ENCODE data around the gene RFTN1. TPM values are rescaled to one million over a fixed set of nuclear protein-coding genes. Genes with fewer than 3 reads are reported as not detected.

Gene RFTN1
- total RNA-seq, 1 experiment from 2014 or later, result 4.5 TPM

DNA sequence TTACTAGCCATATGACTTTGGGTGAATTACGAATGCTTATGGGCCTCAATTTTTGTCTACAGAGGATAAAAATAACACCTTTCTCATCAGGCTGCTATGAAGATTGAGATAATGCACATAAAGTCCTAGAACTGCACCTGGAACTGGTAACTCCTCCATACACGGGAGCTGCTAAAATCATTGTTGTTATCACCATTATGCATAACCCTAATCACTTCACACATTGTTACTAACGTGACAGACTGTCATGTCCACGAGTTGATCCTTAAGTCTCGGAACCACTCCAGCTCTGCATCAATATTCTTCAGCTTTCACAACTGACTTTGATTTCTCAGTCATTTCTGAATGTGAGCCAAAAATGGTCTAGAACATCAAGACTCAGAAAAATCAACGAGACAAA lies 64.1 kb downstream of the RFTN1 start:
- no peak overlapping the region for H3K27ac Mint-ChIP-seq (ENCODE audit: low read depth, unreplicated experiment)
- no peaks in the 10 kb centered on the region for H3K27me3 Mint-ChIP-seq (ENCODE audit: insufficient read depth, unreplicated experiment)
- CTCF ChIA-PET, result interaction anchor here (1.2 kb wide), 1 partner anchor 159 kb away, joined by 4 read pairs; no protein-coding TSS in a partner anchor
- no peaks in the 10 kb centered on the region for H3K36me3 Mint-ChIP-seq (ENCODE audit: insufficient read depth, unreplicated experiment)
- BruUV-seq (replicated peaks), result no TSS peak
- H3K4me1 Mint-ChIP-seq (ENCODE audit: insufficient read depth, unreplicated experiment), result peaks cover 6% of the 10 kb centered on the region
- no peak for DNase-seq (ENCODE audit: unreplicated experiment)
- TF ChIP-seq, protein P1, sequence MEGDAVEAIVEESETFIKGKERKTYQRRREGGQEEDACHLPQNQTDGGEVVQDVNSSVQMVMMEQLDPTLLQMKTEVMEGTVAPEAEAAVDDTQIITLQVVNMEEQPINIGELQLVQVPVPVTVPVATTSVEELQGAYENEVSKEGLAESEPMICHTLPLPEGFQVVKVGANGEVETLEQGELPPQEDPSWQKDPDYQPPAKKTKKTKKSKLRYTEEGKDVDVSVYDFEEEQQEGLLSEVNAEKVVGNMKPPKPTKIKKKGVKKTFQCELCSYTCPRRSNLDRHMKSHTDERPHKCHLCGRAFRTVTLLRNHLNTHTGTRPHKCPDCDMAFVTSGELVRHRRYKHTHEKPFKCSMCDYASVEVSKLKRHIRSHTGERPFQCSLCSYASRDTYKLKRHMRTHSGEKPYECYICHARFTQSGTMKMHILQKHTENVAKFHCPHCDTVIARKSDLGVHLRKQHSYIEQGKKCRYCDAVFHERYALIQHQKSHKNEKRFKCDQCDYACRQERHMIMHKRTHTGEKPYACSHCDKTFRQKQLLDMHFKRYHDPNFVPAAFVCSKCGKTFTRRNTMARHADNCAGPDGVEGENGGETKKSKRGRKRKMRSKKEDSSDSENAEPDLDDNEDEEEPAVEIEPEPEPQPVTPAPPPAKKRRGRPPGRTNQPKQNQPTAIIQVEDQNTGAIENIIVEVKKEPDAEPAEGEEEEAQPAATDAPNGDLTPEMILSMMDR (IDR thresholded peaks at IDR 0.05; ENCODE audit: unreplicated experiment), result no peak
- no peak overlapping the region for H3K4me3 Mint-ChIP-seq (ENCODE audit: unreplicated experiment)
- H3K9me3 Mint-ChIP-seq (ENCODE audit: unreplicated experiment), result no peaks in the 10 kb centered on the region
- intact Hi-C loops (cut with micrococcal nuclease), result no loop called here
- POLR2A ChIA-PET, result interaction anchor here (1.1 kb wide), 1 partner anchor 13 kb away, joined by 3 read pairs; no protein-coding TSS in a partner anchor

- H3K27me3 Mint-ChIP-seq (ENCODE audit: insufficient read depth, unreplicated experiment), result no peaks in the 10 kb centered on the region
- no peaks in the 10 kb centered on the region for H3K36me3 Mint-ChIP-seq (ENCODE audit: insufficient read depth, unreplicated experiment)
- POLR2A ChIA-PET, result interaction anchor here (1.1 kb wide), 1 partner anchor 13 kb away, joined by 3 read pairs; no protein-coding TSS in a partner anchor
- DNase-seq (ENCODE audit: unreplicated experiment), result peak; percentile 82
- intact Hi-C loops (cut with micrococcal nuclease), result no loop called here
- CTCF ChIA-PET, result no interaction called here
- TF ChIP-seq, protein P1 (IDR thresholded peaks at IDR 0.05; ENCODE audit: unreplicated experiment), result no peak
- peaks cover 6% of the 10 kb centered on the region for H3K4me1 Mint-ChIP-seq (ENCODE audit: insufficient read depth, unreplicated experiment)
- no peak overlapping the region for H3K27ac Mint-ChIP-seq (ENCODE audit: low read depth, unreplicated experiment)
- no peak overlapping the region for H3K4me3 Mint-ChIP-seq (ENCODE audit: unreplicated experiment)
- H3K9me3 Mint-ChIP-seq (ENCODE audit: unreplicated experiment), result no peaks in the 10 kb centered on the region
- no TSS peak for BruUV-seq (replicated peaks)
These were observed 64.8 kb downstream of the RFTN1 start for GRCh38 chr3:16448639-16449070.

DNA sequence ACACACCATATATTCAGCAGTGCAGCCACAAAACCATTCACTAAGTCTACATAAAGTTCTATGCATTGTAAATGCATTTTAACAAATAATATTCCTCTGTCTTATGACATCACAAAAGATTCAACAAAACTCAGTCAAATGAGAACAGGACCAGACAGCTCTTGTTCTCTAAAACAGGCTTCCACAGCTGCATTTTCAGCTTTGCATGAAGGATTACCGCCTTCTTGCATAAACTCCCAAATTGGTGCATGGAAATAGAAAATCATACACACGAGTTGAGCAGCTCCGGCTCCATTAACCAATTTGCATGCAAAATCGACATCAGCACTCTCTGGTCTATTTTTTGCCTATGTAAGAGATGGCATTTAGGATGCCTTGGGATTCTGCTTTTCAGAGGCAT lies 66.4 kb downstream of the RFTN1 start:
- H3K27me3 Mint-ChIP-seq (ENCODE audit: insufficient read depth, unreplicated experiment), result no peaks in the 10 kb centered on the region
- BruUV-seq (replicated peaks), result no TSS peak
- intact Hi-C loops (cut with micrococcal nuclease), result no loop called here
- H3K9me3 Mint-ChIP-seq (ENCODE audit: unreplicated experiment), result no peaks in the 10 kb centered on the region
- CTCF ChIA-PET, result no interaction called here
- H3K36me3 Mint-ChIP-seq (ENCODE audit: insufficient read depth, unreplicated experiment), result no peaks in the 10 kb centered on the region
- H3K4me1 Mint-ChIP-seq (ENCODE audit: insufficient read depth, unreplicated experiment), result peaks cover 6% of the 10 kb centered on the region
- H3K27ac Mint-ChIP-seq (ENCODE audit: low read depth, unreplicated experiment), result no peak overlapping the region
- DNase-seq (ENCODE audit: unreplicated experiment), result no peak
- no peak overlapping the region for H3K4me3 Mint-ChIP-seq (ENCODE audit: unreplicated experiment)
- TF ChIP-seq, protein P1 (IDR thresholded peaks at IDR 0.05; ENCODE audit: unreplicated experiment), result no peak
- POLR2A ChIA-PET, result no interaction called here

DNA sequence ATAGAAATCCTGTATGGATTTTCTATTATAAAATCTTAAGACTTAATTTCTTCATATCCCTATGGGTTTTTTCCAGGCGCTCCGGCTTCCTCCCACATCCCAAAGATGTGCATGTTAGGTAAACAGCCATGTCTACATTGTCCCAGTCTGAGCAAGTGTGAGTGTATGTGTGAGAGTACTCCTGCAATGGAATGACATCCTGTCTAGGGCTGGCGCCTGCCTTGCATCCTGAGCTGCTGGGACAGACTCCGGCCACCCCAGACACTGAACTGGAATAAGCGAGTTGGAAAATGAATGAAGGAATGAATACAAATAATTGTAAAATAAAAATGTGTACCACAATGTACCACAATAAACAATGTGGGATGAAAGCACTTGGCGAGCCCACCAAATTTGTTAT lies 69.2 kb downstream of the RFTN1 start:
- intact Hi-C loops (cut with micrococcal nuclease), result no loop called here
- Mint-ChIP-seq H3K27me3 (ENCODE audit: insufficient read depth, unreplicated experiment) (no peaks in the 10 kb centered on the region), H3K9me3 (ENCODE audit: unreplicated experiment) (no peaks in the 10 kb centered on the region), H3K27ac (ENCODE audit: low read depth, unreplicated experiment) (no peak overlapping the region), H3K4me1 (ENCODE audit: insufficient read depth, unreplicated experiment) (peaks cover 6% of the 10 kb centered on the region), H3K4me3 (ENCODE audit: unreplicated experiment) (no peak overlapping the region), H3K36me3 (ENCODE audit: insufficient read depth, unreplicated experiment) (no peaks in the 10 kb centered on the region)
- ChIA-PET CTCF (no interaction called here), POLR2A (no interaction called here)
- BruUV-seq (replicated peaks), result no TSS peak
- no peak for DNase-seq (ENCODE audit: unreplicated experiment)
- TF ChIP-seq, protein P1 (IDR thresholded peaks at IDR 0.05; ENCODE audit: unreplicated experiment), result no peak
